ENCODE measurements around the gene RAB21.

Gene RAB21

GRCh38 chr12:71763677-71764379 lies 9.2 kb downstream of the RAB21 start:
- no peak for DNase-seq
- TF ChIP-seq GATA1 (IDR thresholded peaks at IDR 0.05; ENCODE audit: low read depth, low read length): no peak
- TF ChIP-seq POLR2A (IDR thresholded peaks at IDR 0.05; ENCODE audit: low read length): no peak

GRCh38 chr12:71764587-71765321 lies 10.1 kb downstream of the RAB21 start:
- TF ChIP-seq GATA1 (IDR thresholded peaks at IDR 0.05; ENCODE audit: low read depth, low read length) (no peak), POLR2A (IDR thresholded peaks at IDR 0.05; ENCODE audit: low read length) (no peak)
- no peak for DNase-seq

GRCh38 chr12:71766202-71766601 lies 11.5 kb downstream of the RAB21 start:
- no peak for DNase-seq
- TF ChIP-seq GATA1 (IDR thresholded peaks at IDR 0.05; ENCODE audit: low read depth, low read length) (no peak), POLR2A (IDR thresholded peaks at IDR 0.05; ENCODE audit: low read length) (no peak)

GRCh38 chr12:71767183-71767582 lies 12.5 kb downstream of the RAB21 start:
- TF ChIP-seq POLR2A (IDR thresholded peaks at IDR 0.05; ENCODE audit: low read length): no peak
- no peak for TF ChIP-seq GATA1 (IDR thresholded peaks at IDR 0.05; ENCODE audit: low read depth, low read length)
- DNase-seq: no peak

- no peak for TF ChIP-seq GATA1 (IDR thresholded peaks at IDR 0.05; ENCODE audit: low read depth, low read length)
- TF ChIP-seq POLR2A (IDR thresholded peaks at IDR 0.05; ENCODE audit: low read length): no peak
- DNase-seq: no peak
Measured at GRCh38 chr12:71768900-71769299, 14.2 kb downstream of the RAB21 start.

GRCh38 chr12:71771069-71771468 lies 16.4 kb downstream of the RAB21 start:
- no peak for TF ChIP-seq POLR2A (IDR thresholded peaks at IDR 0.05; ENCODE audit: low read length)
- no peak for TF ChIP-seq GATA1 (IDR thresholded peaks at IDR 0.05; ENCODE audit: low read depth, low read length)
- no peak for DNase-seq

- TF ChIP-seq POLR2A (IDR thresholded peaks at IDR 0.05; ENCODE audit: low read length) (no peak), GATA1 (IDR thresholded peaks at IDR 0.05; ENCODE audit: low read depth, low read length) (no peak)
- no peak for DNase-seq
Measured at GRCh38 chr12:71772735-71773134, 18.1 kb downstream of the RAB21 start.

GRCh38 chr12:71780237-71780822 lies 25.7 kb downstream of the RAB21 start:
- TF ChIP-seq GATA1 (IDR thresholded peaks at IDR 0.05; ENCODE audit: low read depth, low read length) (no peak), POLR2A (IDR thresholded peaks at IDR 0.05; ENCODE audit: low read length) (no peak)
- DNase-seq: peak; percentile 44 to 69

GRCh38 chr12:71782017-71782416 lies 27.4 kb downstream of the RAB21 start:
- no peak for DNase-seq
- TF ChIP-seq POLR2A (IDR thresholded peaks at IDR 0.05; ENCODE audit: low read length) (no peak), GATA1 (IDR thresholded peaks at IDR 0.05; ENCODE audit: low read depth, low read length) (no peak)

GRCh38 chr12:71786829-71787228 lies 32.2 kb downstream of the RAB21 start:
- TF ChIP-seq GATA1 (IDR thresholded peaks at IDR 0.05; ENCODE audit: low read depth, low read length) (no peak), POLR2A (IDR thresholded peaks at IDR 0.05; ENCODE audit: low read length) (no peak)
- no peak for DNase-seq

- no peak for TF ChIP-seq GATA1 (IDR thresholded peaks at IDR 0.05; ENCODE audit: low read depth, low read length)
- no peak for DNase-seq
Measured at GRCh38 chr12:71787580-71787979, 32.9 kb downstream of the RAB21 start.

- no peak for DNase-seq
- TF ChIP-seq GATA1 (IDR thresholded peaks at IDR 0.05; ENCODE audit: low read depth, low read length) (no peak), POLR2A (IDR thresholded peaks at IDR 0.05; ENCODE audit: low read length) (no peak)
Measured at GRCh38 chr12:71790331-71790730, 35.7 kb downstream of the RAB21 start.

- DNase-seq: no peak
- no peak for TF ChIP-seq GATA1 (IDR thresholded peaks at IDR 0.05; ENCODE audit: low read depth, low read length)
- TF ChIP-seq POLR2A (IDR thresholded peaks at IDR 0.05; ENCODE audit: low read length): no peak
Measured at GRCh38 chr12:71791473-71792150, 36.9 kb downstream of the RAB21 start.

- no peak for TF ChIP-seq POLR2A (IDR thresholded peaks at IDR 0.05; ENCODE audit: low read length)
- no peak for TF ChIP-seq GATA1 (IDR thresholded peaks at IDR 0.05; ENCODE audit: low read depth, low read length)
- DNase-seq: no peak
Measured at GRCh38 chr12:71792599-71792998, 37.9 kb downstream of the RAB21 start.

Data from erythroblast (primary cell).